Ovary (tissue), 3 donors: ENCODE measurements around the gene PPP1CA.

ENCODE experiments used
- CTCF ChIP-seq, 3 donors: fragments of 450-650 bp in 2 of 3; fragments of 200-600 bp in 1 of 3; IDR thresholded peaks; one replicate each; pipeline versions ENCODE4 v1.5.1 to v1.8.0; 2016 to 2022; ENCODE audit warnings: antibody characterized with exemption in 3 of 3, mild to moderate bottlenecking in 1 of 3
- POLR2A ChIP-seq: fragments of 450-650 bp; IDR thresholded peaks from one replicate; pipeline ENCODE4 v1.6.1; 2017; ENCODE audit warnings: antibody characterized with exemption, mild to moderate bottlenecking, moderate library complexity
- donor health status: DM: no; HTN: no; CAD: no.

GRCh38 chr11:67352546-67353316, 48.9 kb downstream of the PPP1CA start:
- TF ChIP-seq CTCF (IDR thresholded peaks at IDR 0.05) (no peak), POLR2A (no peak)
